HEK293 (cell line): Measurements from ENCODE around the gene FAM151B.

Experiments used
- CTCF ChIP-seq: fragments of 450-650 bp; formaldehyde crosslinking; IDR thresholded peaks from 2 replicates; pipeline ENCODE4 v1.5.1; 2016; ENCODE audit warnings: missing biosample characterization, missing genetic modification characterization
- HOXA7 ChIP-seq: sonication (generic); formaldehyde crosslinking; IDR thresholded peaks from 2 replicates; pipeline ENCODE4 v1.8.1; 2022; ENCODE audit warnings: missing genetic modification reagents, borderline replicate concordance
- ZNF473 ChIP-seq: fragments of 450-650 bp; formaldehyde crosslinking; IDR thresholded peaks from 2 replicates; pipeline ENCODE4 v1.5.1; 2017; ENCODE audit warnings: missing biosample characterization, missing genetic modification characterization
- ZNF558 ChIP-seq: fragments of 450-650 bp; formaldehyde crosslinking; IDR thresholded peaks from 2 replicates; pipeline ENCODE4 v1.5.1; 2016; ENCODE audit warnings: missing biosample characterization, missing genetic modification characterization

DNA sequence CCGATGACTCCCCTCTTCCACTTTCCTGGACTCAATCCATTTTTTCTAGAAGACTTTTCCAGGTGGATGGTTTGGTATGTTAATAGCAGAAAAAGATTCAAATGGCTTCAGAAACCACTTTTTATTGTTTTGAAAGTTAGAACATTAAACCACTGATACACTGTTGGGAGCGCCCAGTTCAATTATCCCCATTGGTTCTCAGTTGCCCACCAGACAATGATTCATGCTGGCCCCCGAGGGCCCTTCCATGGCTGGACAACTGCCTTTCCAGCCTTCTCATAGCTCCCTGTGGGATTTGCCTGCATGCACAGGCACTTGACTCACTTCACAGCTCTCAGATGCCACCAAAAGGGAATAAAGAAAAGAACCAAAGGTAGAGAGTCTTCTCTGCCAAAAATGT, 103.5 kb downstream of the FAM151B start:
- no peak for TF ChIP-seq HOXA7 (CRISPR knock-in tag)
- TF ChIP-seq CTCF: no peak
- no peak for TF ChIP-seq ZNF558 (tag by site-specific recombination)
- TF ChIP-seq ZNF473 (tag by site-specific recombination): no peak
